HG02759 (cell line): ENCODE measurements around the gene KCNIP3.

Experiments used
- ATAC-seq: cut with Tn5 transposase; IDR thresholded peaks from one replicate; pipeline ENCODE4 v1.9.1; 2021; ENCODE audit warnings: mild to moderate bottlenecking, moderate library complexity; ENCODE audit not compliant: unreplicated experiment

The KCNIP3 gene

DNA sequence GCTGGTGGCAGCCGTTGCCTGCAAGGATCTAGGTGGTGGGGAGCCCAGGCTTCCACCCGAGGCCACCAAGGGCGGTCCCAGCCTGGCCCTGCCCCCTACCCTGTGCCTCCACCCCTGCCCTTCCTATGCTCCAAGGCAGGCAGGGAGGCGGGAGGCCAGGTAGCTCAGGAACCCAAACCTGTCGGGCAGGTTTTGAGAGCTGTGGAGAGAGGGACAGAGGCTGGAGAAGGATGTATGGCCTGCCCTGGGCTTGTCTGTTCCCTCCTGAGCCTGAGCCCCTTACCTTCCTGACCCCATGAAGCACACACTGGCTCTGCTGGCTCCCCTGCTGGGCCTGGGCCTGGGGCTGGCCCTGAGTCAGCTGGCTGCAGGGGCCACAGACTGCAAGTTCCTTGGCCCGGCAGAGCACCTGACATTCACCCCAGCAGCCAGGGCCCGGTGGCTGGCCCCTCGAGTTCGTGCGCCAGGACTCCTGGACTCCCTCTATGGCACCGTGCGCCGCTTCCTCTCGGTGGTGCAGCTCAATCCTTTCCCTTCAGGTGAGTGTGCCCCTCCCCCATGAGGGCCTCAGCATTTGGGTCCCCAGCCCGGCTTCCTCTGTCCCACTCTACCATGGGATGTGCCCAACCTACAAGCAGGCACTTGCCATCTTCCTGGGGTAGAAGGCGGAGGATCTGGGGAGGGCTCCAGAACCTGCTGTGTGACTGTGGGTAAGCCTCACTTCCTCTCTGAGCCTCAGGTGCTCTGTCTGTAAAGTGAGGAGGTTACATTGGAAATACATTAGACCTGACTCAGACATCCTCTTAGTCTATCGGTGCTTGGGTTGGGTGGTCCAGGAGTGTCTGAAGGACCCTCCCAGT, 22.6 kb upstream of the KCNIP3 start, which contains the start of gene PROM2:
PROM2 (plus strand) TSS at position 159 of the 860 bp plus-strand sequence; CDS start at position 296, 137 bp downstream.
- ATAC-seq, result no peak

DNA sequence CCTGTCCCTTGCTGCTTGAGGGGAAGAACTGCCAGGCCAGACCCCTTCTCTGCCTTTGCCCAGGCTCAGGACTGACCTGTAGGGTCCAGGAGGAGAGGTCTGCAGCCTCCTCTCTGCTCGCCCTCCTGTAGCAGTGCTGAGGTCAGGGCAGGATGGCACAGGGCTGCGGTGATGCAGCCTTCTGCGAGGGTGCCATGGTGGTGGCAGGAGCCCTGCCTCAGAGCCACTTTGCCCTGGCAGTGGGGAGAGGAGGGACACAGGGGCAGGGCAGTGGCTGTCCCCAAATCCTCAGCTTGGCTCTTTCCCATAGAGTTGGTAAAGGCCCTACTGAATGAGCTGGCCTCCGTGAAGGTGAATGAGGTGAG, 22.0 kb upstream of the KCNIP3 start:
- ATAC-seq, result no peak

DNA sequence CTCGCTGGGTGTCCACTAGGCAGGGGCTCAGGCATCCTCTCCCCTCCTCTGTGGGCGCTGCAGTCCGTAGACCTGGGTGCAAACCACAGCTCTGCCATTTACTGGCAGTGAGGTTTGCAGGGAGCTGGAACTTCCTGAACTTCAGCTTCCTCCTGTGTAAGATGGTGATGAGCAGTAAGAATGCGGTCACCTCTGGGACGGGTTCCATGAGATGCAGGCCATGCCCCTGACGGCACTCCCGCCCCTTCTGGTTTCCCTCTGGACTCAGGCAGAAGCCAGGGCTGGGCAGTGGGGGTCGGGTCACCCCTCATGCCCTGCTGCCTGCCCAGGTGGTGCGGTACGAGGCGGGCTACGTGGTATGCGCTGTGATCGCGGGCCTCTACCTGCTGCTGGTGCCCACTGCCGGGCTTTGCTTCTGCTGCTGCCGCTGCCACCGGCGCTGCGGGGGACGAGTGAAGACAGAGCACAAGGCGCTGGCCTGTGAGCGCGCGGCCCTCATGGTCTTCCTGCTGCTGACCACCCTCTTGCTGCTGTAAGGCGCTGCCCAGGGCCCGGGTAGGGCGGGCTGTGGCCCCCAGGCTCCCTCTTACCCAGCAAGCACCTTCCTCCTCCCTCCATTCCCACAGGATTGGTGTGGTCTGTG, 21.4 kb upstream of the KCNIP3 start:
- ATAC-seq, result no peak

DNA sequence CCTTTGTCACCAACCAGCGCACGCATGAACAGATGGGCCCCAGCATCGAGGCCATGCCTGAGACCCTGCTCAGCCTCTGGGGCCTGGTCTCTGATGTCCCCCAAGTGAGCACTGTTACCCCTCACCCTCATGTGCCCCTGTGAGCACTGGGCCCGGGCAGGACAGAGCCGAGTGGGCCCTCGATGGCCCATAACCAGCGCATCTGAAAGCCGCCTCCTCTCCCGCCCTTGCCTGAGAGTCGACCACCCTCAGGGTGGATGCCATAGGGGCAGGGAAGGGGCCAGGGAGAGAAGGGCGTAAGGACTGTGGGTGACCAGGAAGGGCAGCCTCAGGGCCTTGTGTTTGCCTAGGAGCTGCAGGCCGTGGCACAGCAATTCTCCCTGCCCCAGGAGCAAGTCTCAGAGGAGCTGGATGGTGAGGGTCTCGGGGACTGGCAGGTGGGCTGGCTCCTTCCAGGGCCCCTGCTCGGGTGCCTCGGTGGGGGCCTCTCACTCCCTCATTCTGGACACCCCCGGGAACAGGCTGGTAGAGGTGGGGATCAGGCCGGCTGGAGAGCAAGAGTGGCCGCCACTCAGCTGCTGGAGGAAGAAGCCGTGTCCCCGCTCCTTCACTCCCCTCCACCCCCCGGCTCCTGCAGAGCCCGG, 20.8 kb upstream of the KCNIP3 start:
- no peak for ATAC-seq

DNA sequence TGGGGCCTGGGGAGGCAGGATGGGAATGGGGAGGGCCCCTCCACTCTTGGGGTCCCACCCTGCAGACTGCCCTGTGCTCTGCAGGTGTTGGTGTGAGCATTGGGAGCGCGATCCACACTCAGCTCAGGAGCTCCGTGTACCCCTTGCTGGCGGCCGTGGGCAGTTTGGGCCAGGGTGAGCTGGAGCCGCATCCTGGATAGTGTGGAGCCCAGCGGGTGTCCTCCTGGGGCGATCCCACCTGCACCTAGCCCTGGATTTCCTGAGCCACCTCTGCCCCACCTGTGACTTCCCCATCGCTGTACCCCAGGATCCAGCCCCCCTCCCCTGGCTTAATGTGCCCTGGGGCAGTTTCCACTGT, 20.3 kb upstream of the KCNIP3 start:
- no peak for ATAC-seq

- ATAC-seq, result no peak
Measured at GRCh38 chr2:95277246-95277906, 19.8 kb upstream of the KCNIP3 start.

DNA sequence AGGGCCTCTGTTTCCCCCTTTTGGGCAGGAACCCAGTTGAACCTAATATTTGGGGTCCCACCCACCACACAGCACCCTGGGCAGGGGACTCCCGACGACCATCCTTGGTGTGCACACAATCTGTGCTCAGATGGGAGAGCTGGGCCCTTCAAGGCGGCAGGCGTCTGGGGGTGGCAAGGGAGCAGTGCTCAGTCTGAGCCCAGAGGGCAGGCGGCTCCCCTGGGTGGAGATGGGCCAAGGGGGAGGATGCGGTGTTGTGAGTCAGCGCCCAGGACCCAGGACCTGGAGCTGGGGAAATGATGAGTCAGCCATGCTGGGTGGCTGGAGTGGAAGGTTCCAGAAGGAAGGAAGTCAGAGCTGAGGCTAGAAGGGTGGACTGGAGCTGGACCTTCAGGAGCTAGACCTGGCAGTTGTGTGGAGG, 19.1 kb upstream of the KCNIP3 start:
- no peak for ATAC-seq

- no peak for ATAC-seq
Measured at GRCh38 chr2:95278637-95279225, 18.4 kb upstream of the KCNIP3 start.

DNA sequence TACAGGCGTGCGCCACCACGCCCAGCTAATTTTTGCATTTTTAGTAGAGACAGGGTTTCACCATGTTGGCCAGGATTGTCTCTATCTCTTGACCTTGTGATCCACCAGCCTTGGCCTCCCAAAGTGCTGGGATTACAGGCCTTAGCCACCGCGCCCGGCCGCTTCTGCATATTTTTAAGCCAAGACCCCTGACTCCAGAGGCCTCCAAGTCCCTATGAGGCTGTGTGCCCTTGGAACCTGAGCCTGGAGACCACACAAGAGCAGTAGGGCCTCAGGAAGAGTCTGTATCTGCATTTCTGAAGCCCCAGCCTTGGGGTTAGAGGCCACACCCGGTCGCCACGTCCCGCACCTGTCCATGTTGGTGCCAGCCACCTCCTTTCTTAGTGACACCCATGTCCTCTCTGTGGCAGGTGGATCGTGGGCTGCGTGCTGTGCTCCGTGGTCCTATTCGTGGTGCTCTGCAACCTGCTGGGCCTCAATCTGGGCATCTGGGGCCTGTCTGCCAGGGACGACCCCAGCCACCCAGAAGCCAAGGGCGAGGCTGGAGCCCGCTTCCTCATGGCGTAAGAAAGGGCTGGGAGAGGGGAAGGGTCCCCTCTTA, 17.6 kb upstream of the KCNIP3 start:
- ATAC-seq, result no peak

DNA sequence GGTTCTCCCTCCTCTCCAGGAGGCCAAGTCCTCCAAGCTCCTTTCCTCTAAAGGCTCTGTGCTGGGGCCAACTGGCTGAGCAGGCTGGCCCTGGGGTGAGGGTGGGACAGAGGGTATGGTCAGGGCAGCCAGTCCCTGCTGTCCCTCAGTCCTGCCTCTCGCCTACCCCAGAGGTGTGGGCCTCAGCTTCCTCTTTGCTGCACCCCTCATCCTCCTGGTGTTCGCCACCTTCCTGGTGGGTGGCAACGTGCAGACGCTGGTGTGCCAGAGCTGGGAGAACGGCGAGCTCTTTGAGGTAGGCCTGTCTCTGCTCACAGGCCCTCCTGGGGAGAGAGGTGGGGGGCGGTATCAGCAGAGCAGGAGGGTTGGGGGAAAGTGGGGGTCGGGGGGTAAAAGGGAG, 16.1 kb upstream of the KCNIP3 start:
- no peak for ATAC-seq

GRCh38 chr2:95281786-95282185, 15.4 kb upstream of the KCNIP3 start:
- ATAC-seq, result no peak

DNA sequence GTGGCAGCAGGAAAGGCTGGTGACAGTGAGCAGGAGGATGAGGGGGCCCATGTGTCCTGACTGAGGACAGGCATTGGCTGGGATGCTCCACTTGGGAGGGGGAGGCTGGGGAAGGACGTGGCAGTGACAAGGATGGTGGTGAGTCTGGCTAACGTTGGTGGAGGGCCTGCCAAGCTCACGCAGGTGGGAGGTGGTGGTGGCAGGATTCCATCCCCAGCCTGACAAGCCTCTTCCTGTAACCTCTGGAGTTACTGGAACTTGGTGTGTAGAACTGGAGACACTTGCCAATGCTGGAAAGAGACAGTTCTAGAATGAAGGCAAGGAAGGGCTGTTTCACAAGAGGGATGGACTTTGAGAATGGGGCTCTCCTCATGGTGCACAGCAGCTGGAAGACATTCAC, 14.7 kb upstream of the KCNIP3 start:
- ATAC-seq, result no peak

GRCh38 chr2:95283562-95283961, 13.6 kb upstream of the KCNIP3 start:
- ATAC-seq, result no peak

GRCh38 chr2:95284886-95285541, 12.1 kb upstream of the KCNIP3 start:
- no peak for ATAC-seq

DNA sequence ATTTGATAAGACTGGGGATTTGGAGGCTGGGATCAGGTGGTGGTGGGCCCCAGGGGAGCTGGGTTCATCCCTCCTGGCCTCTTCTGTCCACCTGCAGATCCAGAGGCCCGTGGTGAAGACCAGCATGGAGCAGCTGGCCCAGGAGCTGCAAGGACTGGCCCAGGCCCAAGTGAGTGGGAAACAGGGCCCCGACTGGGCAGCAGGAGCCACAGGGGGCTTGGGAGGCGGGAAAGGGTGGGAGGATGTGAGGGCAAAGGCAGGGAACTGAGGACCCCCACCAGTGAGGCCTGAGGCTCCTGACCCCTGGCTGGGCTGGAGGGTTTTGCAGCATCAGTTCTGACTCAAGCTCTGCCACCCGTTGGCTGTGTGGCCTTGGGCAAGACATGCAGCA, 11.6 kb upstream of the KCNIP3 start:
- ATAC-seq, result no peak

GRCh38 chr2:95287336-95287735, 9.8 kb upstream of the KCNIP3 start:
- ATAC-seq, result no peak

DNA sequence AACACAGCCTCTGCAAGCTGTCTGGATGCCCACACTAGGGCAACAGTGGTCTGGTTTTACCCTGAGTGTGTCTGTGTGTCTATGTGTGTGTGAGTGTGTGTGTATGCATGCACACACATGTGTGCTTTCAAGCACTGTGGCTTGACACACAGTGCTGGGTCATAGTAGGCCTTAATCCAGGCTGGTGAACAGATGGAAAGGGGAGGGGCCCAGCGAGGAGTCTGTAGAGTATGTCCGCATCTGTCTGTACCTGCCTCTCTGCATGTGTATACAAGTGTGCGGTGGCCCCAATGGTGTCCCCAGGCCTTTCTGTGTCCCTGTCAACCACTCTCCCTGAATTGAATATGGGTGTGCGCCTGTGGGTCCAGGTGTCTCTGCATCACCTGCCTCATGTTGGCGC, 9.3 kb upstream of the KCNIP3 start:
- no peak for ATAC-seq

DNA sequence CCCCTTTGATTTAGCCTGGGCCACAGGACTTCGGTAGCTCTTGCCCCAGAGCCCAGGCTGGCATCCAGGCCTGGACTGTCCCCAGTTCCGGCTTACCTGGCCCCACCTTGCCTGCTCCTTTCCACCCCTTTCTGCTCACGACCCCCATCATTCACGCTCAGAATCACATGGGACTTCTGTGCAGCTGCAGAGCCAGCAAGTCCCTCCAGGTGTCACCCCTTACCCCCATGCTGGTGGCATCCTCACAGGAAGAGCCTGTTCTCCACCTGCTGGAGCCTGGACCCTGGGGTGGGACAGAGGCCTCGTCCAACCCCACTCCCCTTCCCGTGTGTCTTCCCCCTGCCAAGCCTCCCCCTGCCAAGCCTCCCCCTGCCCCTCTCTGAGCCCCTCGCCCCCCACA, 7.9 kb upstream of the KCNIP3 start:
- no peak for ATAC-seq

GRCh38 chr2:95291222-95291621, 5.9 kb upstream of the KCNIP3 start:
- ATAC-seq, result no peak

- ATAC-seq, result no peak
Measured at GRCh38 chr2:95292623-95293260, 4.4 kb upstream of the KCNIP3 start.
